Measurements from ENCODE around the gene PAF1.
"Not testable (repeated sequence)": the region's sequence is repeated elsewhere in the genome, so short reads cannot be mapped to it uniquely, and the experiment has no call there.

PAF1 gene

GRCh38 chr19:39389631-39390414, 1.1 kb downstream of the PAF1 start:
- TF ChIP-seq POLR2AphosphoS5 (IDR thresholded peaks at IDR 0.05; ENCODE audit: low read depth, low read length) (no peak), TAF1 (IDR thresholded peaks at IDR 0.05; ENCODE audit: borderline replicate concordance, low read depth, low read length) (no peak), POLR2A (IDR thresholded peaks at IDR 0.05; ENCODE audit: low read depth, low read length) (no peak)
- DNase-seq (ENCODE audit: insufficient read length) (no peak), FAIRE-seq (peak; percentile 61)

GRCh38 chr19:39388657-39389056, 2.2 kb downstream of the PAF1 start:
- TF ChIP-seq TAF1 (IDR thresholded peaks at IDR 0.05; ENCODE audit: borderline replicate concordance, low read depth, low read length): no peak
- TF ChIP-seq POLR2AphosphoS5 (IDR thresholded peaks at IDR 0.05; ENCODE audit: low read depth, low read length): no peak
- no peak for TF ChIP-seq POLR2A (IDR thresholded peaks at IDR 0.05; ENCODE audit: low read depth, low read length)
- DNase-seq (ENCODE audit: insufficient read length): no peak
- no peak for FAIRE-seq

GRCh38 chr19:39386557-39386956, 4.3 kb downstream of the PAF1 start:
- no peak for TF ChIP-seq POLR2A (IDR thresholded peaks at IDR 0.05; ENCODE audit: low read depth, low read length)
- TF ChIP-seq TAF1 (IDR thresholded peaks at IDR 0.05; ENCODE audit: borderline replicate concordance, low read depth, low read length): no peak
- TF ChIP-seq POLR2AphosphoS5 (IDR thresholded peaks at IDR 0.05; ENCODE audit: low read depth, low read length): no peak
- no peak for FAIRE-seq
- no peak for DNase-seq (ENCODE audit: insufficient read length)

GRCh38 chr19:39385629-39386411, 5.1 kb downstream of the PAF1 start:
- DNase-seq (ENCODE audit: insufficient read length) (no peak), FAIRE-seq (no peak)
- no peak for TF ChIP-seq POLR2A (IDR thresholded peaks at IDR 0.05; ENCODE audit: low read depth, low read length)
- no peak for TF ChIP-seq TAF1 (IDR thresholded peaks at IDR 0.05; ENCODE audit: borderline replicate concordance, low read depth, low read length)
- no peak for TF ChIP-seq POLR2AphosphoS5 (IDR thresholded peaks at IDR 0.05; ENCODE audit: low read depth, low read length)

GRCh38 chr19:39384839-39385568, 5.9 kb downstream of the PAF1 start:
- TF ChIP-seq POLR2A (IDR thresholded peaks at IDR 0.05; ENCODE audit: low read depth, low read length) (peak; percentile 41; the same call in 1 of the 2 replicates), TAF1 (IDR thresholded peaks at IDR 0.05; ENCODE audit: borderline replicate concordance, low read depth, low read length) (no peak)
- DNase-seq (ENCODE audit: insufficient read length): no peak
- FAIRE-seq: no peak

GRCh38 chr19:39382991-39383828, 7.7 kb downstream of the PAF1 start:
- no peak for DNase-seq (ENCODE audit: insufficient read length)
- FAIRE-seq: no peak
- TF ChIP-seq POLR2AphosphoS5 (IDR thresholded peaks at IDR 0.05; ENCODE audit: low read depth, low read length) (no peak), TAF1 (IDR thresholded peaks at IDR 0.05; ENCODE audit: borderline replicate concordance, low read depth, low read length) (no peak), POLR2A (IDR thresholded peaks at IDR 0.05; ENCODE audit: low read depth, low read length) (no peak)

- DNase-seq (ENCODE audit: insufficient read length) (no peak), FAIRE-seq (no peak)
- TF ChIP-seq POLR2AphosphoS5 (IDR thresholded peaks at IDR 0.05; ENCODE audit: low read depth, low read length): no peak
- no peak for TF ChIP-seq POLR2A (IDR thresholded peaks at IDR 0.05; ENCODE audit: low read depth, low read length)
- no peak for TF ChIP-seq TAF1 (IDR thresholded peaks at IDR 0.05; ENCODE audit: borderline replicate concordance, low read depth, low read length)
Measured at GRCh38 chr19:39381910-39382611, 8.8 kb downstream of the PAF1 start.

GRCh38 chr19:39380521-39381502, 10.1 kb downstream of the PAF1 start:
- FAIRE-seq: no peak
- DNase-seq (ENCODE audit: insufficient read length): no peak
- TF ChIP-seq POLR2AphosphoS5 (IDR thresholded peaks at IDR 0.05; ENCODE audit: low read depth, low read length): no peak
- no peak for TF ChIP-seq TAF1 (IDR thresholded peaks at IDR 0.05; ENCODE audit: borderline replicate concordance, low read depth, low read length)
- no peak for TF ChIP-seq POLR2A (IDR thresholded peaks at IDR 0.05; ENCODE audit: low read depth, low read length)

GRCh38 chr19:39379865-39380396, 11.0 kb downstream of the PAF1 start:
- no peak for FAIRE-seq
- DNase-seq (ENCODE audit: insufficient read length): no peak
- TF ChIP-seq POLR2AphosphoS5 (IDR thresholded peaks at IDR 0.05; ENCODE audit: low read depth, low read length) (no peak), POLR2A (IDR thresholded peaks at IDR 0.05; ENCODE audit: low read depth, low read length) (no peak), TAF1 (IDR thresholded peaks at IDR 0.05; ENCODE audit: borderline replicate concordance, low read depth, low read length) (no peak)

GRCh38 chr19:39379366-39379765, 11.5 kb downstream of the PAF1 start:
- FAIRE-seq; DNase-seq (ENCODE audit: insufficient read length): not testable (repeated sequence)
